ENCODE data around the gene POU2AF2.

DNA sequence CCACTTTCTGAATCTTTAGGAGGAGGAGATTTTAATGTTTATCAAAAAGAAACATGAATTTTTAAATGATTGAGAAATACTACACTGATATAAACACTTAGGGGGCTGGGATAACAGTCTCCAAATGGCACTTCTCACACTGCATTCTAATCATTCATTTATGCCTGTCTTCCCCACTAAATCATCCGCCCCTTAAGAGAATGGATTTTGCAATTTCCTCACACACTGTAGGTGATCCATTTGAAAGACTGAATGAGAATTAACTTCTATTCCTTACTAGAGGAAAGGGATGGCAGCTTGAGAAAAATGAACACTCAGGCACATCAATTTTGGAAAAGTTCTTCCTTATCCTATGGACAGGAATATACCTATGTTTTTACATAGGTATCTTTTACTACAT is 7.6 kb upstream of the POU2AF2 start:
- no peak for TF ChIP-seq ZNF639 (tag by site-specific recombination; IDR thresholded peaks at IDR 0.05)
- TF ChIP-seq PBX3 (CRISPR knock-in tag; IDR thresholded peaks at IDR 0.05): no peak
- TF ChIP-seq ZNF621 (tag by site-specific recombination; IDR thresholded peaks at IDR 0.05): no peak
- no peak for TF ChIP-seq ZNF114 (tag by site-specific recombination; IDR thresholded peaks at IDR 0.05)
- no peak for TF ChIP-seq ZNF175 (tag by site-specific recombination; IDR thresholded peaks at IDR 0.05)
- TF ChIP-seq, protein P1, sequence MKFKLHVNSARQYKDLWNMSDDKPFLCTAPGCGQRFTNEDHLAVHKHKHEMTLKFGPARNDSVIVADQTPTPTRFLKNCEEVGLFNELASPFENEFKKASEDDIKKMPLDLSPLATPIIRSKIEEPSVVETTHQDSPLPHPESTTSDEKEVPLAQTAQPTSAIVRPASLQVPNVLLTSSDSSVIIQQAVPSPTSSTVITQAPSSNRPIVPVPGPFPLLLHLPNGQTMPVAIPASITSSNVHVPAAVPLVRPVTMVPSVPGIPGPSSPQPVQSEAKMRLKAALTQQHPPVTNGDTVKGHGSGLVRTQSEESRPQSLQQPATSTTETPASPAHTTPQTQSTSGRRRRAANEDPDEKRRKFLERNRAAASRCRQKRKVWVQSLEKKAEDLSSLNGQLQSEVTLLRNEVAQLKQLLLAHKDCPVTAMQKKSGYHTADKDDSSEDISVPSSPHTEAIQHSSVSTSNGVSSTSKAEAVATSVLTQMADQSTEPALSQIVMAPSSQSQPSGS (tag by site-specific recombination; IDR thresholded peaks at IDR 0.05; ENCODE audit: low read depth): no peak
- no peak for TF ChIP-seq BCL11A (tag by site-specific recombination; IDR thresholded peaks at IDR 0.05; ENCODE audit: low read depth)
- no peak for TF ChIP-seq CTCF (tag by site-specific recombination; IDR thresholded peaks at IDR 0.05)
- no peak for TF ChIP-seq ZNF626 (tag by site-specific recombination; IDR thresholded peaks at IDR 0.05)

Data from HEK293 (cell line).